ENCODE data around the gene VRK3. TPM values are rescaled to one million over a fixed set of nuclear protein-coding genes. Genes with fewer than 3 reads are reported as not detected.

VRK3 gene
- total RNA-seq, 4 donors from 2014 or later, result 26.3 to 67.7 (median 50.0) TPM

DNA sequence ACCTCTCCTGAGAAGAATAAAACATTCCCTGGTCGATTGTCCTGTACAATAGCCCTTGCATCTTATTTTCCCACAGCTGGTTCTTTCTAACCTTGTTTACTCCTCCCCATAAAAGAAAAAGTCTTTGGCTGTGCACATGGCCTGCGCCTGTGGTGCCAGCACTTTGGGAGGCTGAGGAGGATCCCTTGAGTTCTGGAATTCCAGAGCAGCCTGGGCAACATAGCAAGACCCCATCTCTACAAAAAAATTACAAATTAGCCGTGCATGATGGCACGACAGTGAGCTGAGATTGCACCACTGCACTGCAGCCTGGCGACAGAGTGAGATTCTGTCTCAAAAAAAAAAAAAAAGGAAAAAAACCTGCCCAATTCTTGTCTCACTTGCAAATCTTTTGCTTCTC lies 88.6 kb downstream of the VRK3 start:
- H3K4me3 ChIP-seq, result no peak overlapping the region
- TF ChIP-seq POLR2AphosphoS5 (IDR thresholded peaks at IDR 0.05) (no peak), POLR2A (IDR thresholded peaks at IDR 0.05) (no peak), EP300 (IDR thresholded peaks at IDR 0.05; ENCODE audit: low read depth) (no peak)
- TF ChIP-seq, protein P1, sequence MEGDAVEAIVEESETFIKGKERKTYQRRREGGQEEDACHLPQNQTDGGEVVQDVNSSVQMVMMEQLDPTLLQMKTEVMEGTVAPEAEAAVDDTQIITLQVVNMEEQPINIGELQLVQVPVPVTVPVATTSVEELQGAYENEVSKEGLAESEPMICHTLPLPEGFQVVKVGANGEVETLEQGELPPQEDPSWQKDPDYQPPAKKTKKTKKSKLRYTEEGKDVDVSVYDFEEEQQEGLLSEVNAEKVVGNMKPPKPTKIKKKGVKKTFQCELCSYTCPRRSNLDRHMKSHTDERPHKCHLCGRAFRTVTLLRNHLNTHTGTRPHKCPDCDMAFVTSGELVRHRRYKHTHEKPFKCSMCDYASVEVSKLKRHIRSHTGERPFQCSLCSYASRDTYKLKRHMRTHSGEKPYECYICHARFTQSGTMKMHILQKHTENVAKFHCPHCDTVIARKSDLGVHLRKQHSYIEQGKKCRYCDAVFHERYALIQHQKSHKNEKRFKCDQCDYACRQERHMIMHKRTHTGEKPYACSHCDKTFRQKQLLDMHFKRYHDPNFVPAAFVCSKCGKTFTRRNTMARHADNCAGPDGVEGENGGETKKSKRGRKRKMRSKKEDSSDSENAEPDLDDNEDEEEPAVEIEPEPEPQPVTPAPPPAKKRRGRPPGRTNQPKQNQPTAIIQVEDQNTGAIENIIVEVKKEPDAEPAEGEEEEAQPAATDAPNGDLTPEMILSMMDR (IDR thresholded peaks at IDR 0.05), result no peak
- DNase-seq, result no peak
- no peaks in the 10 kb centered on the region for H3K36me3 ChIP-seq
- no peaks in the 10 kb centered on the region for H3K9me3 ChIP-seq
- no peak overlapping the region for H3K27ac ChIP-seq
- intact Hi-C loops (cut with DNase I; ENCODE audit: low total_unique reads) (loop anchor here (5.0 kb wide), 1 partner anchor 46 kb away; no protein-coding TSS in a partner anchor), in situ Hi-C loops (cut with MboI; ENCODE audit: low pct_ligation_motif_present in 1 of 4, low pct_unique_long_range_greater_than_20kb in 1 of 4, low sequenced_read_pairs in 3 of 4) (loop anchor here in 3 of 4 donors (5.0 to 10.0 kb wide), 2 partner anchors 46 to 48 kb away; no protein-coding TSS in a partner anchor)
- H3K27me3 ChIP-seq, result no peaks in the 10 kb centered on the region
- H3K4me1 ChIP-seq, result peaks cover 2 to 8% (median 5%) of the 10 kb centered on the region in 4 donors
- WGBS, 2 donors (ENCODE audit: low coverage in 1 of 2), result 62 to 81% methylated on average over 5 of the region's 5 CpGs

DNA sequence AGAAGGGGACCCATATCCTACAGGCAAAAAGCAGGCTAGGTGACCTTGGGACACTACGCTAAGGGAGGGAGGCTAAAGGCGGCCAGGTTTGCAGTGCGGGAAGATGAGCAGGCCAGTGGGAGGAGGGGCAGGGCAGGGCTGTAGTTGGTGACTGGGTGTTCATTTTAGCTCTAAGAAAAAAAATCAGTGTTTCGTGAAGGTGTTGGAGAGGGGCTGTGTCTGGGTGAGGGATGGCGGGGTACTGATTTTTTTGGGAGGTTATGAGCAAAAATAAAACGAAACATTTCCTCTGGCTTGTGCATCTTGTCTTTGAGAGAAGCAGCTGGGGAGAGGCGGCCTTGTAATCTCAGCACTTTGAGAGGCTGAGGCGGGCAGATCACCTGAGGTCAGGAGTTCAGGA lies 91.5 kb downstream of the VRK3 start:
- 93 to 95% methylated on average over 6 to 8 of the region's 8 CpGs for WGBS, 2 donors (ENCODE audit: low coverage in 1 of 2)
- in situ Hi-C loops (cut with MboI; ENCODE audit: low pct_ligation_motif_present in 1 of 4, low pct_unique_long_range_greater_than_20kb in 1 of 4, low sequenced_read_pairs in 3 of 4), result loop anchor here in 2 of 4 donors (10.0 kb wide), 1 partner anchor 51 kb away; no protein-coding TSS in a partner anchor
- Histone ChIP-seq H3K9me3 (no peaks in the 10 kb centered on the region), H3K27me3 (no peaks in the 10 kb centered on the region), H3K4me3 (no peak overlapping the region), H3K27ac (no peak overlapping the region), H3K36me3 (no peaks in the 10 kb centered on the region), H3K4me1 (peaks cover 2 to 14% (median 8%) of the 10 kb centered on the region in 4 donors)
- intact Hi-C loops (cut with DNase I; ENCODE audit: low total_unique reads), result loop anchor here (5.0 kb wide), 1 partner anchor 114 kb away; no protein-coding TSS in a partner anchor
- no peak for DNase-seq
- no peak for TF ChIP-seq POLR2AphosphoS5 (IDR thresholded peaks at IDR 0.05)
- TF ChIP-seq EP300 (IDR thresholded peaks at IDR 0.05; ENCODE audit: low read depth), result no peak
- TF ChIP-seq, protein P1 (IDR thresholded peaks at IDR 0.05), result no peak
- TF ChIP-seq POLR2A (IDR thresholded peaks at IDR 0.05), result no peak

DNA sequence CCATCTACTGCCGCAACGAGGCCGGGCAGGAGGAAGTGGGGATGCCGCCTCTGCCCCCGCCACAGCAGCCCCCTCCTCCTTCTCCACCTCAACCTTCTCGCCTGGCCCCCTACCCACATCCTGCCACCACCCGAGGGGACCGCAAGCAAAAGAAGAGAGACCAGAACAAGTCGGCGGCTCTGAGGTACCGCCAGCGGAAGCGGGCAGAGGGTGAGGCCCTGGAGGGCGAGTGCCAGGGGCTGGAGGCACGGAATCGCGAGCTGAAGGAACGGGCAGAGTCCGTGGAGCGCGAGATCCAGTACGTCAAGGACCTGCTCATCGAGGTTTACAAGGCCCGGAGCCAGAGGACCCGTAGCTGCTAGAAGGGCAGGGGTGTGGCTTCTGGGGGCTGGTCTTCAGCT lies 92.4 kb downstream of the VRK3 start:
- Histone ChIP-seq H3K27ac (no peak overlapping the region), H3K27me3 (no peaks in the 10 kb centered on the region), H3K9me3 (no peaks in the 10 kb centered on the region), H3K4me3 (no peak overlapping the region), H3K4me1 (peaks cover 4 to 18% (median 10%) of the 10 kb centered on the region in 4 donors), H3K36me3 (no peaks in the 10 kb centered on the region)
- WGBS, 2 donors (ENCODE audit: low coverage in 1 of 2), result 95% methylated on average over 8 to 25 of the region's 25 CpGs
- in situ Hi-C loops (cut with MboI; ENCODE audit: low pct_ligation_motif_present in 1 of 4, low pct_unique_long_range_greater_than_20kb in 1 of 4, low sequenced_read_pairs in 3 of 4), result loop anchor here in 2 of 4 donors (10.0 kb wide), 1 partner anchor 52 kb away; no protein-coding TSS in a partner anchor
- DNase-seq, result no peak
- no peak for TF ChIP-seq POLR2A (IDR thresholded peaks at IDR 0.05)
- no peak for TF ChIP-seq EP300 (IDR thresholded peaks at IDR 0.05; ENCODE audit: low read depth)
- TF ChIP-seq, protein P1 (IDR thresholded peaks at IDR 0.05), result no peak
- TF ChIP-seq POLR2AphosphoS5 (IDR thresholded peaks at IDR 0.05), result no peak
- intact Hi-C loops (cut with DNase I; ENCODE audit: low total_unique reads), result loop anchor here (5.0 kb wide), 1 partner anchor 115 kb away; no protein-coding TSS in a partner anchor

DNA sequence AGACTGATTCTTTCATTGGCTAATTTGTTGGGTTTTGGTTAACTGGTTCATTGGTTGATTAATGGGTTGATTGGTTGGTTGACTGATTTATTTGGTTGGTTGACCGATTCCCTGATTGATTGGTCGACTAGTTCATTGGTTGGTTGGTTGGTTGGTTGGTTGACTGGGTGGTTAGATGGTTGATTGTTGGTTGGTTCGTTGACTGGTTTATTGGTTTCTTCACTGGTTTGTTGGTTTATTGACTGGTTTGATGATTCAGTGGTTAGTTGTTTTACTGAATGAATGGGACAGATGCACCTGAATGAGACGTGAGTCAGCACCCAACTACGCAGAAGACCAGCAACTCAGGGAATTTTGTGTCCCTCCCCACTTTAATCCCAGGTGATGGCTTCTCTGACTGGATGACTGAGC lies 93.1 kb downstream of the VRK3 start:
- no peak for TF ChIP-seq POLR2A (IDR thresholded peaks at IDR 0.05)
- TF ChIP-seq EP300 (IDR thresholded peaks at IDR 0.05; ENCODE audit: low read depth), result no peak
- TF ChIP-seq POLR2AphosphoS5 (IDR thresholded peaks at IDR 0.05), result no peak
- TF ChIP-seq, protein P1 (IDR thresholded peaks at IDR 0.05), result no peak
- in situ Hi-C loops (cut with MboI; ENCODE audit: low pct_ligation_motif_present in 1 of 4, low pct_unique_long_range_greater_than_20kb in 1 of 4, low sequenced_read_pairs in 3 of 4) (loop anchor here in 2 of 4 donors (10.0 kb wide), 1 partner anchor 53 kb away; no protein-coding TSS in a partner anchor), intact Hi-C loops (cut with DNase I; ENCODE audit: low total_unique reads) (loop anchor here (5.0 kb wide), 1 partner anchor 115 kb away; no protein-coding TSS in a partner anchor)
- 87 to 93% methylated on average over 3 to 5 of the region's 5 CpGs for WGBS, 2 donors (ENCODE audit: low coverage in 1 of 2)
- Histone ChIP-seq H3K27me3 (no peaks in the 10 kb centered on the region), H3K27ac (no peak overlapping the region), H3K36me3 (no peaks in the 10 kb centered on the region), H3K9me3 (no peaks in the 10 kb centered on the region), H3K4me3 (no peak overlapping the region), H3K4me1 (peaks cover 6 to 21% (median 13%) of the 10 kb centered on the region in 4 donors)
- no peak for DNase-seq

Measured in transverse colon (tissue), 4 donors.